Stimulated activated CD4-positive, alpha-beta T cell treated with anti-CD3 and anti-CD28 coated beads, Interleukin-1b, Interleukin-23, amount 100 ng/mL, for 4 hours (primary cell): ENCODE measurements around the gene PTPN4.
"Not testable (repeated sequence)": the region's sequence is repeated elsewhere in the genome, so short reads cannot be mapped to it uniquely, and the experiment has no call there.

Experiments used
- DNase-seq, 2 donors: peaks; one replicate each; pipeline ENCODE4 v3.0.0-alpha.2; 2020; ENCODE audit warnings: low read depth in 2 of 2

PTPN4 gene

GRCh38 chr2:119765433-119766002, 5.8 kb downstream of the PTPN4 start:
- DNase-seq = no peak

DNA sequence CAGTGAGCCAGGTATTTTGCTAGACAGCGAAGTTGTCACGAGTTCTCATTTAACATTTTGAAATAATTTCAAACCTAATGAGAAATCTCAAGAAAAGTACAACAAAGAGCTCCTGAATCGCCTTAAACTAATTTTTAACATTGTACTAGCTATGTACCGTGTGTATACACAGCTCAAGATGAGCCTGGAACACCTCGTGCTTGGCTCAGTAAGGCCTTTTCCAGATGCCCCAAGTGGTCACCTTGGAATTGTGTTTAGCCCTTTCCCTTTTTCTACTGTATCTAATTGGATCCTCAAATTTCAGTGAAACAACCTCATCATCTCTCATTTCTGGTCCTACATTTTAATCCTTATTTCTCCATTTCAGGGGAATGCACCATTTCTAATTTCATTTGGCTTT, 7.2 kb downstream of the PTPN4 start:
- DNase-seq = no peak

DNA sequence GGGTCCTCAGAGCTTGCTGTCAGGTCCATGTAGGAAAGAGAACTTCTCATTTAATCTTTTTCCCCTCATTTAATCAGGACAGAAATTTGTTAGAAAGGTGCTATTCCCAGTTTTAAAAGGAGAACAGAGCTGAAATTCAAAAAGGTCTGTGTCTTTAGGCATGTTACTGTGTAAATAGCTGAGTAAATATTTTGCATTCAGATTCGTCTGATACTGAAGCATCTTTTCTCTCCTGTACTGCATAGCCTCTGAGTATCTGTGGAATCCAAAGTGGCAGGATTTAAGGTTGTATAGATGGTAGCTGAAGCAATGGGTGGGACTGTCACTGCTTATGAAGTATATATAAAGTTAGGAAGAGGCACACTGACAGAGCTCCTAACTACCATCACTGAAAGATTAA, 9.0 kb downstream of the PTPN4 start:
- no peak for DNase-seq

DNA sequence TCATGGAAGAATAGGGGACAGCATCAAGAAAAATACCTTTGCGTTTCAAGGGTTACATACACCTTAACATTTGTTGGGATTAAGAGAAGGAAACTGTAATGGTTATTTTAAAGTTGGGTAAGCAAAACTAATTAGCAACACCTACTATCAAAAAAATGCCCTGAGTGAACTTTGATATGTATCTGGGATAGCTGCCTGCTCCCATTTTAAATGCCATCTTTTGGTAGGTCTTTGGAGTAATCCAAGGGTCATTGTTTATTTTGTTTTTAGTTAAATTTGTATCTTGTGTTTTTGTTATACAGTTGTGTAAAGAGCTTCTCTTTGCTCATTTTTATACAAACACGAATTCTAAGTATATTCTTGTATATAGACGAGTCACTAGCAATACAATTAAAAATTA, 9.9 kb downstream of the PTPN4 start:
- DNase-seq = no peak

DNA sequence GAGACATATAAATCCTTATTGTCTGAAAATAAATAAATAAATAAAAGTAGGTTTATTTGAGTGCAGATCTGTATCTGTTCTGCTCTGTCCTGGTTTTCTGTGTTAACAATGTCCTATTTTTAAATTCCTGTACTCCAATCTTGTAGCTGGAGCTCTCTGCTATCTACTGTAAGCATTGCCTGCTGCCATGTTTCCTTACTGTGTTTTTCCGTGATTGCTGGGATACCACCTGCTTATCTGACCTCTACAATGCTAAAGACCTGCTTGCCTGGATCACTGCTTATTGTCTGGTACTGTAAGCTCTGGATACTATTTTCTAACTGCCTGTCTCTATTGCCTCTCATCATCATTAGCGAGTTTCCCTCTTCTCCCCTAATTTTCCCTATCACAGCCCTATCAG, 11.6 kb downstream of the PTPN4 start:
- DNase-seq = no peak

DNA sequence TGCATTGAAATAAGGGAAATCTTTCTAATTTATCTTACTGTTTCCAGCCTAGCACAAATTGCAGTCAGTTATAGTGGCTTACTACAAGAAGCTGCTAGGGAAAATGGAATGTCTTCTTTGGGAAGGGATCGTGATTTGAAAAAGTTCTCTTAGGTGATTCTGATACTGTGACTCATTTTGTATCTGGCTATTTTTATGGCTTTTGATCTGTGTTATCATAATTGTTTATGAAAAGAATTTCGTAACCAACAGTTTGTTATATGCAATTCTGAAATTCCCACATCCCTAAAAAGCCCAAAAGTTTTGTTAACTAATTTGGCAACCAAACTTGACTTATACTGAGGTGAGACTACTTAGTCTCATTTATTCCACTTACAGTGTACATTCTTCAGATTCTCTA, 12.4 kb downstream of the PTPN4 start:
- no peak for DNase-seq

DNA sequence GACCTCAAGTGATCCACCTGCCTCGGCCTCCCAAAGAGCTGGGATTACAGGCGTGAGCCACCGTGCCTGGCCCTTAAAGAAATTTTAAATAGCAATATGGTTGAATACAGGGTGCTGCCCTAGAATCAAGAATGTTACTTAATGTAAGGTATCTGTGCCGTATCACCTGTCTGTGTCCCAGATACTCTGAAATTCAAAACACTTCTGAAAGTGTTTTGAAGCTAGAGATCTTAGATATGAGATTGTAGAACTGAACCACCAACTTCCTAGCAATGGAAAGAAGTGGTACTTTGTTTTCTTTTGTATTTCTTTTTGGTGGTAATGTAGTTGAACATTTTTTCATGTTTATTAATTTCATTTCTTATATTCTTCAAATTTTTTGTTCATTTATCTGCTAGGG, 13.0 kb downstream of the PTPN4 start:
- no peak for DNase-seq

DNA sequence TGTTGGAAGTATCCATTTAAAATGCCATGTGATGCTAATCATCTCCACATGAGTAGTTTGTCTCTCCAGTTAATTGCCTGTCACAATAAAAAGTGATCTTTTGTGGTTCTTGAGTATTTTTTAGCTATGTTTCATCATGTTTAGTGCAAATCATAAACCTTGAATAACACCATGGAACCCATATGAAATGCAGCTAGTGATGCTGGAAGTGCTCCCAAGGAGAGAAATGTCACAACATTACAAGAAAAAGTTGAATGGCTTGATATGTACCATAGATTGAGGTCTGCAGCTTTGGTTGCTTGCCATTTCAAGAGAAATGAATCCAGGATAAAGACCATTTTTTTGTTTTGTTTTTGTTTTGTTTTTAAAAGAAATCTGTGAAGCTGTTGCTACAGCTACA, 14.3 kb downstream of the PTPN4 start:
- DNase-seq = no peak

DNA sequence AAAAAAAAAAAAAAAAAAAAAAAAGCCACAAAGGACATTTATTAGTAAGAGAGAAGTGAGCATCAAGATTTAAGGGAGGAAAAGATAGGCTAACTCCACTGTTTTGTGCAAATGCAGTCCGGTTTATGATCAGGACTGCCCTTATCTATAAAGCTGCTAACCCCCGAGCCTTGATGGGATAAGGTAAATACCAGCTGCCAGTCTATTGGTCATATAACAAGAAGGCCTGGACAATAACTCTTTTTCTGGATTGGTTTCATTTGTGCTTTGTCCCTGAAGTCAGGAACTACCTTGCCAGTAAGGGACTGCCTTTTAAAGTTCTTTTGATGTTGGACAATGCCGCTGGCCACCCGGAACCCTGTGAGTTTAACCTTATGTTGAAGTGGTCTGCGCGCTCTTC, 15.4 kb downstream of the PTPN4 start:
- DNase-seq = no peak

GRCh38 chr2:119782308-119783027, 22.7 kb downstream of the PTPN4 start:
- DNase-seq = no peak

- DNase-seq = no peak
These were observed 25.2 kb downstream of the PTPN4 start for GRCh38 chr2:119784876-119785275.

GRCh38 chr2:119786295-119786694, 26.6 kb downstream of the PTPN4 start:
- DNase-seq = no peak

DNA sequence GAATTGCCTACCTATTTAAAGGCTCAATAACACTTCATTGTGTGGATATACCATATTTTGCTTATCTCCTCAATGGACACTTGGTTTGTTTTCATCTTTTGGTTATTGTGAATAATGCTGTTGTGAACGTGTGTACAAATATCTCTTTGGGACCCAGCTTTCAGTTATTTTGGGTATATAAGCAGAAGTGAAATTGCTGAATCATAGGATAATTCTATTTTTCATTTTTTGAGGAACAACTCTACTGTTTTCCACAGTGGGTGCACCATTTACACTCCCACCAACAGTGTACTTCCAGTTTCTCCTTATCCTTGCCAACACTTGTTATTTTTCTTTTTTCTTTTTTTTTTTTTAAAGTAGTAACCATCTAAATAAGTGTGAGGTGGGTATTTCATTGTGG, 29.0 kb downstream of the PTPN4 start:
- no peak for DNase-seq

DNA sequence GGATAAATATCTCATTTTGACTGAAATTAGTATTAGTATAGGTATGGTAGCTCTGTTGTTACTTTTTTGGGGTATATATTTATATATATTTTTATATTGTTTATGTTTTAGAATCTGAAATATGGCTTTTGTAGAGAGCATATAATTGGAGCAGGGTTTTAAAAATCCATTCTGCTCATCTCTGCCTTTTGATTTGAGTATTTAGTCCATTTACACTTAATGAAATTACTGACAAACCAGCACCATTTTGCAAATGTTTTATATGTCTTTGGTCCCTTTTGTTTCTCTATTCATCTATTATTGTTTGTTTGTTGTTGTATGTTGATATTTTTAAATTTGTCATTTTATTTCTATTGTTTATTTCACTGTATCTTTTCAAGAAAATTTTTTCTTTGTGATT, 30.7 kb downstream of the PTPN4 start:
- DNase-seq = no peak

- DNase-seq = no peak
These were observed 33.2 kb downstream of the PTPN4 start for GRCh38 chr2:119792907-119793312.

DNA sequence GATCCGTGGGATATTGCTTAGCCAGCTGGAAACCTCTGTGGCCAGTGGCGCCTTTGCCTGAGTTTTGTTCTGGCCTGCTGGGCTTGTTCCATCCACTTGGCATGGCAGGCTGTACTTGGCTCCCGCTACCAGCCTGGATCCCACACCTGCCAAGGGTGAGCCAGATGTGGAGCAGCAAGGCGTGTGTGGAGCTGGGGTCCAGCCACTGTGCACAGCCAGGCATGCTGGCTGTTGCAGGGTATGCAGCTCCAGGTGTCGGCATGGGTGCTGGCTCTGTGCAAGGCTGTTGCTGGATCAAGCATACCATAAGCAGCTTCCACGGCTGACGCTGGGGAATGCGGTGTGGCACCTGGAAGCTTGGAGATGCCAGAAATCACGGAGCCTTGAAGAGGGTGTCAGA, 34.5 kb downstream of the PTPN4 start:
- no peak for DNase-seq

DNA sequence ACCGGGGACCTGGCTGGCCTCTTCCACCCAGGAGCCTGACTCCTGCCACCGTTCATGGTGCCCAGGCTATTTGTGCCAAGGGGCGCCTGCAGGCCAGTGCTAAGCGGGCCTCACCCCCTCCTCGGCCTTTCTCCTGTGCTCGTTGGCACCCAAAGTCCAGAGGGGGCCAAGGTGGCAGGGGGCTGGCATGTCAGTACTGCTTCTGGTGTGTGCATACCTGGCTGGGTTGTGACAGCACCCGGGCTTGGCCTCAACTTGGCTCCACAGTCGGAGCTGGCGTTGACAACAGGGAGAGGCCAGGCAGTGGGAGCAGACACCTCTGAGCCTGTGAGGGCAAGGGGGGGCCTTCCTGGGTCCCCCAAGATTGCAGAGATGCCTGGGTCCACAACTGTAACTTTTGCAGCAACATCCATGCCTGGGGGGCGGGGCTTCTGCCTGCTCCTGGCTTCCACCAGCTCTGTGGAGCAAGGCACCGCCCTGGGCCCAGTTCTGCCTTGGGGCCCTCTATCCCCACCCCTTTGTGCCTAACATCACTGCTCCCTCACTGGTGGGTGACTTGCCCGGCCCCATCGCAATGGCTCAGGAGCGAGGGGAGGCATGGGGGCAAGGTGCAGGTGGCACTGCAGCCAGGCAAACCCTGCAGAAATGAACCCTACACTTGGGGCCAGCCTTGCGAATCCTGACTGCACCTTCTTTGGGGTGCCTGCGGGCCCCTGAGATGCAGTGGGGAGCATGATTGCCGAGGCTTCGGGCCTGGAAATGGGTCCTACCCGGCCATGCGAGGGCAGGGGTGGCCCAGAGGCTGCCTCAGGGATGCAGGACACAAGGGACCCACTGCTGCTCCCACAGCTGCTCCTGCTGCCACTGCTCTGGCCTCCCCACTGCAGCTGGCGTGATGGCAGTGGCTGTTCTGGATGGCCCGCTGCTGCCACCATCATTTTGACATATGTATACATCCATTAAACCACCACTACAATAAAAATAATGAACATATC, 35.9 kb downstream of the PTPN4 start:
- no peak for DNase-seq

DNA sequence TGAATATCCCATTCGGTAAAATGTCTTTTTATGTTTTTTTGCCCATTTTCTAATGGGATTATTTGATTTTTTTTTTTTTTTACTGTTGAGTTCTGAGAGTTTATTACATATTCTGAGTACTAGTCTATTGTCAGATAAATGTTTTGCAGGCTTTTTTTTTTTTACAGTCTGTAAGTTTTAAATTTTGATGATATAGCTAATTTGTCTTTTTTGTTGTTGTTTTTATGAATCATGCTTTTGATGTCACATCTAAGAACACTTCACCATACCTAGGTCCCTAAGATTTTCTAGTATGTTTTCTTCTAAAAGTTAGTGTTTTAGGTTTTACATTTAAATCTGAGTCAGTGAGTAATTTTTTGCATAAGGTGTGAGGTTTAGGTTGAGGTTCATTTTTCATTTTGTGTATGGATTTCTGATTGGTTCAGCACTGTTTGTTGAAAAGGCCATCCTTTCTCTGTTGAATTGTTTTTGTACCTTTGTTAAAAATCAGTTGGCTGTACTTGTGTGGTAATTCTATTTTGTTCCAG, 40.7 kb downstream of the PTPN4 start:
- DNase-seq = no peak

- no peak for DNase-seq
These were observed 41.3 kb downstream of the PTPN4 start for GRCh38 chr2:119801040-119801439.

DNA sequence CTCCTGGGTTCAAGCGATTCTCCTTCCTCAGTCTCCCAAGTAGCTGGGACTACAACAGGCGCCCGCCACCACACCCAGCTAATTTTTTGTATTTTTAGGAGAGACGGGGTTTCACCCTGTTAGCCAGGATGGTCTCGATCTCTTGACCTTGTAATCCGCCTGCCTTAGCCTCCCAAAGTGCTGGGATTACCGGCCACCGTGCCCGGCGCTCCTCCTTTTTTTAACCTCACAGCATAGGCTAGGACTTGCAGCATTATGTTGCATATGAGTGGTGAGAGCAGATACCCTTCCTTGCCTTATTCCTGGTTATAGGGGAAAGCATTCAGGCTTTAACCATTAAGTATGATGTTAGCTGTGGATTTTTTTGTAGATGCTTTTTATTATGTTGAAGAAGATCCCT, 42.3 kb downstream of the PTPN4 start:
- DNase-seq = not testable (repeated sequence)

- no peak for DNase-seq
These were observed 43.4 kb downstream of the PTPN4 start for GRCh38 chr2:119803101-119803500.

GRCh38 chr2:119804409-119804808, 44.7 kb downstream of the PTPN4 start:
- DNase-seq = not testable (repeated sequence)
